Adrenal gland (tissue), 12 donors: Measurements from ENCODE around the gene DNALI1. TPM values are rescaled to one million over a fixed set of nuclear protein-coding genes. Genes with fewer than 3 reads are reported as not detected.
A peak's percentile ranks its signal among the peaks of the same experiment; 100 is the strongest.

Experiments
- DNase-seq, 7 donors: peaks; one replicate each; pipeline ENCODE4 v3.0.0-alpha.2; 2019 to 2020
- H3K27ac ChIP-seq, 5 donors: fragments of 200-600 bp; sonication (generic) in 4 of 5; 1 replicate in 3 of 5; 2 replicates in 2 of 5; pipeline versions ENCODE4 v1.5.1 to v1.8.0; 2016 to 2020; ENCODE audit warnings: mild to moderate bottlenecking in 1 of 5
- H3K27me3 ChIP-seq: fragments of 200-600 bp; 2 replicates; pipeline ENCODE4 v1.8.0; 2021
- H3K36me3 ChIP-seq, 2 donors: fragments of 200-600 bp; replicated peaks in 1 of 2; 1 replicate in 1 of 2; 2 replicates in 1 of 2; pipeline versions ENCODE4 v1.5.1 to v1.8.0; 2018 to 2022
- H3K4me1 ChIP-seq, 2 donors: fragments of 200-600 bp; replicated peaks in 1 of 2; 1 replicate in 1 of 2; 2 replicates in 1 of 2; pipeline versions ENCODE4 v1.5.1 to v1.8.0; 2018 to 2021
- H3K4me3 ChIP-seq, 4 donors: fragments of 200-600 bp; sonication (generic) in 3 of 4; one replicate each; pipeline ENCODE4 v1.5.1; 2016 to 2018
- H3K9me3 ChIP-seq, 3 donors: fragments of 200-600 bp; sonication (generic) in 1 of 3; replicated peaks in 1 of 3; 1 replicate in 2 of 3; 2 replicates in 1 of 3; pipeline versions ENCODE4 v1.5.1 to v1.8.0; 2016 to 2021
- POLR2A ChIP-seq, 2 donors: fragments of 450-650 bp; IDR thresholded peaks; one replicate each; pipeline ENCODE4 v1.6.1; 2017; ENCODE audit warnings: antibody characterized with exemption in 2 of 2, mild to moderate bottlenecking in 2 of 2, moderate library complexity in 1 of 2
- WGBS, 4 donors: extraction: QIAGEN DNeasy Blood & Tissue Kit in 2 of 4; methylation state at CpG; one replicate each; pipeline versions ENCODE4 v1.1.5 to v1.1.7; 2013 to 2017; 5-methylcytosine and 5-hydroxymethylcytosine counted together
- intact Hi-C, 2 donors: fragments of 100-400 bp; cut with DNase I; formaldehyde crosslinking; loops; one replicate each; pipeline versions ENCODE4 v1.14.1 to v1.15.0; 2022 to 2023
- polyA plus RNA-seq, 3 donors: library from polyadenylated mRNA; stranded (reverse); fragments of 200-250 nt in 2 of 3; fragments of 350-450 nt in 1 of 3; fragmentation: Illumina TruSeq in 1 of 3; extraction: RNeasy Lipid Tissue Mini Kit (QIAGEN cat#74804) in 1 of 3; gene quantifications; one replicate each; pipeline ENCODE4 v1.2.3, GENCODE V29; 2013 to 2014
- total RNA-seq, 9 donors: library from RNA; depleted of rRNA in 4 of 9; stranded (reverse); fragments of >200 nt in 4 of 9; fragments of 120-200 nt in 1 of 9; fragmentation: NEBNext Ultra II Directional in 1 of 9; extraction: Animal tissue kit (Norgen Biotek cat#: 25700) in 1 of 9; gene quantifications; one replicate each; pipeline versions ENCODE4 v1.1.0 to v1.2.4, GENCODE V29; 2013 to 2023
- TF ChIP-seq, protein P1 (sequence below), 6 experiments: fragments of 450-650 bp in 4 of 6; fragments of 200-600 bp in 2 of 6; sonication (generic) in 1 of 6; IDR thresholded peaks; 1 replicate in 5 of 6; 2 replicates in 1 of 6; pipeline versions ENCODE4 v1.5.1 to v1.8.0; 2016 to 2021; ENCODE audit warnings: antibody characterized with exemption in 6 of 6, mild to moderate bottlenecking in 2 of 6, moderate library complexity in 1 of 6
- donor health status: healthy with polysubstance abuse.
- donor health status: Bipolar disorder and iron deficiency.
- donor health status: DM: yes; HTN: yes; CAD: no.
- donor health status: DM: no; HTN: no; CAD: no.
- donor health status: DM: no; HTN: no; CAD: no.
- donor health status: DM: yes; HTN: yes; CAD: no.

DNALI1 gene
- total and polyA plus RNA-seq, 12 donors: 6.1 to 41.6 (median 15.7) TPM

DNA sequence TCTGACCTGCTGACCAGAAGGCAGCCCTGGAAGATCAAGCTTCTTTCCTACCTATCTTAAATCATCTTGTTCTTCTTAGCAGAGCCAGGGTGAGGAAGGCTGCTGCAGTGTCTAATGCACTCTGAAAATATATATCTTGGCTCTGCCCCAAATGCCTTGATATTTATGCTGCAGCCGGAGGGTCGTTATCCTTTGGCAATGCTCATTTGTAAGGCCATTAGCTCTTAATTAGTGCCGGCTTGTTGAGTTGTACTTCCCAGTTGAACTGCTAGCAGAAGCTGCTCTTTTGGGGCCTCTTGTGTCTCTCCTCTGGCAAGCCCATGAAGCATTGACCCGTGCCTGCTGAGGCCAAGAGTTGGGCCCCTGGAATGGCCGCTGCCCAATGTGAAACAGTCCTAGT is 43.2 kb downstream of the DNALI1 start:
- Histone ChIP-seq H3K36me3 (no peaks in the 10 kb centered on the region), H3K27ac (no peak overlapping the region), H3K4me1 (peaks cover 3 to 10% of the 10 kb centered on the region in 2 donors), H3K9me3 (no peaks in the 10 kb centered on the region), H3K4me3 (no peak overlapping the region), H3K27me3 (no peaks in the 10 kb centered on the region)
- intact Hi-C loops: loop anchor here in 1 of 2 donors (5.0 kb wide), 1 partner anchor 82 kb away; no protein-coding TSS in a partner anchor
- no peak for TF ChIP-seq POLR2A (IDR thresholded peaks at IDR 0.05)
- TF ChIP-seq, protein P1, sequence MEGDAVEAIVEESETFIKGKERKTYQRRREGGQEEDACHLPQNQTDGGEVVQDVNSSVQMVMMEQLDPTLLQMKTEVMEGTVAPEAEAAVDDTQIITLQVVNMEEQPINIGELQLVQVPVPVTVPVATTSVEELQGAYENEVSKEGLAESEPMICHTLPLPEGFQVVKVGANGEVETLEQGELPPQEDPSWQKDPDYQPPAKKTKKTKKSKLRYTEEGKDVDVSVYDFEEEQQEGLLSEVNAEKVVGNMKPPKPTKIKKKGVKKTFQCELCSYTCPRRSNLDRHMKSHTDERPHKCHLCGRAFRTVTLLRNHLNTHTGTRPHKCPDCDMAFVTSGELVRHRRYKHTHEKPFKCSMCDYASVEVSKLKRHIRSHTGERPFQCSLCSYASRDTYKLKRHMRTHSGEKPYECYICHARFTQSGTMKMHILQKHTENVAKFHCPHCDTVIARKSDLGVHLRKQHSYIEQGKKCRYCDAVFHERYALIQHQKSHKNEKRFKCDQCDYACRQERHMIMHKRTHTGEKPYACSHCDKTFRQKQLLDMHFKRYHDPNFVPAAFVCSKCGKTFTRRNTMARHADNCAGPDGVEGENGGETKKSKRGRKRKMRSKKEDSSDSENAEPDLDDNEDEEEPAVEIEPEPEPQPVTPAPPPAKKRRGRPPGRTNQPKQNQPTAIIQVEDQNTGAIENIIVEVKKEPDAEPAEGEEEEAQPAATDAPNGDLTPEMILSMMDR (IDR thresholded peaks at IDR 0.05): no peak
- no peak for DNase-seq
- 43 to 71% (median 58%) methylated on average over 5 of the region's 5 CpGs for WGBS, 4 donors

DNA sequence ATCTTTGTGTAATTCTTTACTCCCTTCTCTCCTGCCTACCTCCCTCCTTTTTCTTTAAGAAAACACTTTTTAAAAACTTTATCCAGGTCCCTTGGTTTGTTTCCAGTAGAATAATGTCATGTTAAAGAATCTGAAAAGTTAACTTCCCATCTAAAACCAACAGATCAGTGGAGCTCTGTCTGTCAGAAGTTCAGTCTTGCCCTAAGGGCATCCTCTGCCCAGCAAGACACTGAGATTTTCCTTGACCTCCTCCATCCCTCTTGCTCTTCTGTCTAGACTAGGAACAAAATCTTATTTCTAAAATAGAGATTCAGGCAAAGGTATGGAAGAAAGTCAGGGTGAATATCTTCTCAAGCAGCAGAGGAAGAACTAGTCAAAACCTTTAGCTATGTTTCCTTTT is 44.7 kb downstream of the DNALI1 start:
- H3K27ac ChIP-seq: no peak overlapping the region
- H3K36me3 ChIP-seq: no peaks in the 10 kb centered on the region
- H3K4me1 ChIP-seq: peaks cover 3 to 4% of the 10 kb centered on the region in 2 donors
- no peak overlapping the region for H3K4me3 ChIP-seq
- H3K27me3 ChIP-seq: no peaks in the 10 kb centered on the region
- intact Hi-C loops: no loop called here
- H3K9me3 ChIP-seq: no peaks in the 10 kb centered on the region
- no peak for DNase-seq
- no peak for TF ChIP-seq POLR2A (IDR thresholded peaks at IDR 0.05)
- TF ChIP-seq, protein P1 (IDR thresholded peaks at IDR 0.05): no peak

DNA sequence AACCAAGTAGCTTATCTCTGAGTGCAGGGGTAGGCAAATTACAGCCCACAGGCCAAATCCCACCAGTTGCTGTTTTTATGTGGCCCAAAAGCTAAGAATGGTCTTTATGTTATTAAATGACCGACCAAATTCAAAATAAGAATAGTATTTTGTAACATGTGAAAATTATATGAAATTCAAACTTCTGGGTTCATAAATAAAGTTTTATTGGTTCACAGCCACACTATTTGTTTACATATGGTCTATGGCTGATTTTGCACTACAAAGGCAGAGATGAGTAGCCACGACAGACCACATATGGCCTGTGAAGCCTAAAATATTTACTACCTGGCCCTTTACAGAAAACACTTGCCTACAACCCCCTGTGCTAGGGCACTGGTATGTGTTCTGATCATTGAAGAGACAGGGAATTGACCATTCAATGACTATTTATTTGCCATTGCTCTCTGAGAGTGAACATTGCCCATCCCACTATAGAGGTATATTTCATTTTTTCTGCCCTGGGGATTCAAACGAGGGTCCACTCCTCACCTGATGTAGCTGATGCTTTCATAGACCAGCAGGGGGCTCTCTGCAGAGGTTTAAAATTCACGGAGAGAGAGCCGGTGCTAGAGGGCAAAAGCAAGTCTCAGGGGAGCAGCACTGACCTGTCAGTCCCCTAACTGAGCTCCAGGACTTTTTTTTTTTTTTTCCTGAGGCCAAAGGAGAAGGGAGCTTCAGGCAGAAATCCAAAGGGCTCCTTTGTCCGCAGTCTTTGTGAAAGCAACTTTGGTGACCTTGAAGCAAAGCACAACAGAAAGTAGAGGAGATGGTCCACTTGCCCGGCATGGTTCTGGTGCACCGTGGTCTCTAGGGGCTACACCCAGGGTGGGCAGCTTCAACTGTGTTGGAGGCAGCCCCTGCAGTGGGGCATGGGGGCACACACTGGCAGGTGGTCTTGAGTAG is 46.3 kb downstream of the DNALI1 start:
- Histone ChIP-seq H3K4me1 (peaks cover 0 to 3% of the 10 kb centered on the region in 2 donors), H3K4me3 (no peak overlapping the region), H3K36me3 (no peaks in the 10 kb centered on the region), H3K27ac (no peak overlapping the region), H3K27me3 (no peaks in the 10 kb centered on the region), H3K9me3 (no peaks in the 10 kb centered on the region)
- no peak for TF ChIP-seq POLR2A (IDR thresholded peaks at IDR 0.05)
- TF ChIP-seq, protein P1 (IDR thresholded peaks at IDR 0.05): peak; percentile 33 to 63 (median 50)
- peak in 5 of 7 donors; percentile 22 to 42 (median 25) for DNase-seq
- 16 to 28% (median 20%) methylated on average over 8 of the region's 8 CpGs for WGBS, 4 donors
- intact Hi-C loops: no loop called here

DNA sequence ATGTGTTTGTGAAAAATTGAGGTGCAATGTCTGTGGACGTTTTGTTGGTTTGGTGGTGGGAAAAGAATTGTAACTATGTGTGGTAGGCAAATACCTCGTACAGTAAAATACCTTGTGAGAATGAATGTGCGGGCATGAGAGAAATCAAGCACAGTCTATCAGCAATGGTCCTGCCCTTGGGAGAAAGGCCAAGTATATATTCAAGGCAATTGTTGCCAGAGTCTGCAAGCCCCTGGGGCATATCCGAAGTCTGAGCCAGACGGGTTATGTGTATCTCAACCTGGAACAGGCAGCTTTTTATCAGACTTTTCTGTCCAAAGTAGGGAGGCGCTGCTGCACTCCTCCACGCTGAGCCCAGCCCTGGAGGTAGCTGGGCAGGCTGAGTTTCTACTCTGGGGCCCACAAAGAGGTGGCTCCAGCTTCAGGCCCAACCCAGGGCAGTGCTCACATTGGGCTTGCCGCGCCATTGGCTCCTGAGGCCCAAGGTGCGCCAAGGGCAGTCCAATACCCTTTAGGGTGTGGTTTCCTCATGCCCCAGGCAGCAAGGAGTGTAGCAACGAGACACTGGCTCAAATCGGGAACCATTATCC is 48.4 kb downstream of the DNALI1 start:
- Histone ChIP-seq H3K27ac (no peak overlapping the region), H3K36me3 (no peaks in the 10 kb centered on the region), H3K4me3 (no peak overlapping the region), H3K9me3 (no peaks in the 10 kb centered on the region), H3K4me1 (peaks cover 0 to 3% of the 10 kb centered on the region in 2 donors), H3K27me3 (no peaks in the 10 kb centered on the region)
- intact Hi-C loops: loop anchor here in 1 of 2 donors (5.0 kb wide), 1 partner anchor 77 kb away; no protein-coding TSS in a partner anchor
- TF ChIP-seq POLR2A (IDR thresholded peaks at IDR 0.05): no peak
- WGBS, 4 donors: 67 to 78% (median 70%) methylated on average over 8 to 12 of the region's 12 CpGs
- no peak for DNase-seq
